ENCODE data around the gene ADARB1. TPM values are rescaled to one million over a fixed set of nuclear protein-coding genes. Genes with fewer than 3 reads are reported as not detected.
"Not testable (repeated sequence)": the region's sequence is repeated elsewhere in the genome, so short reads cannot be mapped to it uniquely, and the experiment has no call there.

Gene ADARB1, protein sequence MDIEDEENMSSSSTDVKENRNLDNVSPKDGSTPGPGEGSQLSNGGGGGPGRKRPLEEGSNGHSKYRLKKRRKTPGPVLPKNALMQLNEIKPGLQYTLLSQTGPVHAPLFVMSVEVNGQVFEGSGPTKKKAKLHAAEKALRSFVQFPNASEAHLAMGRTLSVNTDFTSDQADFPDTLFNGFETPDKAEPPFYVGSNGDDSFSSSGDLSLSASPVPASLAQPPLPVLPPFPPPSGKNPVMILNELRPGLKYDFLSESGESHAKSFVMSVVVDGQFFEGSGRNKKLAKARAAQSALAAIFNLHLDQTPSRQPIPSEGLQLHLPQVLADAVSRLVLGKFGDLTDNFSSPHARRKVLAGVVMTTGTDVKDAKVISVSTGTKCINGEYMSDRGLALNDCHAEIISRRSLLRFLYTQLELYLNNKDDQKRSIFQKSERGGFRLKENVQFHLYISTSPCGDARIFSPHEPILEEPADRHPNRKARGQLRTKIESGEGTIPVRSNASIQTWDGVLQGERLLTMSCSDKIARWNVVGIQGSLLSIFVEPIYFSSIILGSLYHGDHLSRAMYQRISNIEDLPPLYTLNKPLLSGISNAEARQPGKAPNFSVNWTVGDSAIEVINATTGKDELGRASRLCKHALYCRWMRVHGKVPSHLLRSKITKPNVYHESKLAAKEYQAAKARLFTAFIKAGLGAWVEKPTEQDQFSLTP
- polyA plus RNA-seq (ENCODE audit: insufficient read length in 4 of 4), result 10 to 100 TPM; 14.9 to 20.0 (median 18.4) TPM

DNA sequence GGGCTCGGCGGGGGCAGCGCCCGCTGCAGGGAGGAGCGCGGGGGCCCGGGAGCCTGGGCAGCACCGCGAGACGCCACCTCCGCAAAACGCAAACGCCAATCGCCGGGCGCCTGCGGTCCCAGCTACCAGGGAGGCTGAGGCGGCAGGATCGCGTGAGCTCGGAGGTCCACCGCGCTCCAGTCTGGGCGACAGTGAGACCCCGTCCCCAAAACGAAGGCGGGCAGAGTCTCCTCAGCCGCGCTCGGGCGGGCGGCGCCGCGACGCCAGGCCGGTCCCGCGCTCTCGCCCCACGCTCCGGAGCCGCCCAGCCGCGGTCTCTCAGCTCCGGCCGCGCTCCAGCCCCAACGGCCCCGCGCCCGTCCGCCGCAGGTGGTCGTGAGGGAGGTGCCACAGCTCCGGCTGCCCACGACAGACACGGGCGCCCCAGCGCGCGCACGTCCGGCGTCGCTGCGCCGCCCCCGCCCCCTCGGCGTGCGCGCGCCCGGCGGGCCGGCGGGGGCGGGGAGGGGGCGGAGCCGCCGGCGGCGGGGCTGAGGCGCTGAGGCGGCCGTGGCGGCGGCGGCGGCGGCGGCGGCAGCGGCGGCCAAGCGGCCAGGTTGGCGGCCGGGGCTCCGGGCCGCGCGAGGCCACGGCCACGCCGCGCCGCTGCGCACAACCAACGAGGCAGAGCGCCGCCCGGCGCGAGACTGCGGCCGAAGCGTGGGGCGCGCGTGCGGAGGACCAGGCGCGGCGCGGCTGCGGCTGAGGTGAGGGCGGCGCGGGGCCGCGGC, at the start of gene ADARB1:
Gene ADARB1 (plus strand): TSS at position 533 of the 770 bp plus-strand sequence. CDS start 97,077 bp downstream, outside the sequence.
- DNase-seq (ENCODE audit: low read depth in 4 of 4, low spot score in 2 of 4), result no peak

DNA sequence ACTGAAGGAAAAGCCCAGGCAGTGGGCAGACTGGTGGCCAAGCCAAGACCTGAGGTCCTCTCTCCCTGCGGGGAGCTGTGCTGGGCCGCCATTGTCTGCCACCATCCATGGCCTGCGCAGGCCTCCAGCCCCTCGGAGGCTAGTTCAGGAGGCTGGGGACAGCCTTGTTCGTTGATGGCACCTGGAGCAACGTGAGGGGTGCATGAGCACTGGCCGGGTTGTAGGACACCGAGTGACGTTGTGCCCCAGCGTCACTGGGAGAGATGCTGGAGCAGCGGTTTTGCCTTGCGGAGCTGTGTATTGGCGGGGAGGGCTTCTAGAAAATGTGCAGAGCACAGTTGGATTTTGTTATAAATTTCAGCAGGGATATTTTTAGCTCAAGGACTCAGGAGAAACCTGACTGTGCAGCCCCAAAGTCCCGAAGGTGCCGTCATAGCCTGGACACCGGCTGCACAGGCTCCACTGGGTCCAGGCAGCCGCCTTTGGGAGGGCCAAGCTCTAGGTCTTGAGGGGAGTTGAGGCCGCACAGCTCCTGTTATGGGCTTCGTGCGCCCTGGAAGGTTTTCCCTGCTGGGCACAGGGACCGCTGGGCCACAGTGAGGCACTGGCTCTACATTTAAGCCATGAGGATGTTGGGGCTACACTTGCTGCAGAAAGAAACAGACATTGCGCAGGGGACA, 48.2 kb upstream of the ADARB1 start:
- no peak for DNase-seq (ENCODE audit: low read depth in 4 of 4, low spot score in 2 of 4)

DNA sequence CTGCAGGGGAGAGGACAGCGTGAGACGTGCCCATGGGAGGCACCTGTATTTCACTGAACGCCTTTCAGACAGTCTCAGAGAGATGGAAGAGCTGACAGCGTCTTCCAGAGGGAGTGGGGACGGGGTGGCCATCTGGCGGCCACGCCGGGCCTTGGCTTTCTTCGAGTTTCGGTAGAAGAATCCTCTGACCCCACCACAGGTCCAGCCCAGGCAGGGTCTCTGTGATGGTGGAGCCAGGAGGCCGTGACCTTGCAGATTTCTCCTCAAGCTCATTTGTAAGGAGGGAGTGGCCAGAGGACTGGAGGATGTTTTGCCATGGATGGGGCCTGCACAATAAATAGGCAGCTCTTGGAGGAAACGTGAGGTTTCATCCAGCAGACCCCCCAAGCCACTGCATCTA, 47.6 kb upstream of the ADARB1 start:
- no peak for DNase-seq (ENCODE audit: low read depth in 4 of 4, low spot score in 2 of 4)

DNA sequence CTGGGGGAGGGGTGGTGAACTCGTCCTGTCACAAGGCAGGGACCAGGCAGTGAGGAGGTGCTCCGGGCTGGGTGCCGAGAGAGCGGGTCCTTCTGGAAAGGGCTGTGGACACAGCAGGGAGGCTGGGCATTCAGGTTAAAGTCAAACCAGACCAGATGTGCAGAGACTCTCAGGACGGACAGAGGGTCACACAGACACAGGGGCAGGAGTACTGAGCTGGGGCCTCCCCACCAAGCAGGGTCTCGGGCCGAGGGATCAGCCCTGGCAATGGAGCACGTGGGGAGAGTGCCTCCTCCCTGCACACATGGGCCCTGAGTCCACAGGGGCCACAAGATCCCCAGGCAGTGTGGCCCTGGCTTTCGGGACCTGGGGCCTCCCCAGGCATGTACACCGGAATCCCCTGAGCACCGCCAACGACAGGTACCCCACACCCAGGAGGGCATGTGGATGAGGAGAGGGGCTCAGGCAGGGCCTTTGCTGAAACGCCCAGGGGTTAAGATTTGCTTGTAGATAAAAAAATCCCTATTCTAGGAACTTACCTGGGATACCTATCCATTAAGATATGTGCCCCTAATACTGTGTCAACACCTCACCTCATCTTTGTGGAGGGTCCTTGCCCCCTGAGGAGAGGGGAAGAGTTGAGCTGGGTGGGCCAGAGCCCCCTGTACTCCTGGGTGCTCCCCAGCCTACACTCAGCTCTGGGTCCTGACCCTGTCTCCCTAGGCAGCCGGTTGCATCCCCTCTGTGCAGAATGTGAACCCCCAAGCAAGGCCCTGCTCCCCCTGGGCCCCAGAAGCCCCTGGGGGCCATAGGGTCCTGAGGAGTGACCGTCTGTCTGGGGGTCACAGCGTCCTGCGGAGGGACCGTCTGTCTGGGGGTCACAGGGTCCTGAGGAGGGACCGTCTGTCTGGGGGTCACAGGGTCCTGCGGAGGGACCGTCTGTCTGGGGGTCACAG, 46.9 kb upstream of the ADARB1 start:
- no peak for DNase-seq (ENCODE audit: low read depth in 4 of 4, low spot score in 2 of 4)

DNA sequence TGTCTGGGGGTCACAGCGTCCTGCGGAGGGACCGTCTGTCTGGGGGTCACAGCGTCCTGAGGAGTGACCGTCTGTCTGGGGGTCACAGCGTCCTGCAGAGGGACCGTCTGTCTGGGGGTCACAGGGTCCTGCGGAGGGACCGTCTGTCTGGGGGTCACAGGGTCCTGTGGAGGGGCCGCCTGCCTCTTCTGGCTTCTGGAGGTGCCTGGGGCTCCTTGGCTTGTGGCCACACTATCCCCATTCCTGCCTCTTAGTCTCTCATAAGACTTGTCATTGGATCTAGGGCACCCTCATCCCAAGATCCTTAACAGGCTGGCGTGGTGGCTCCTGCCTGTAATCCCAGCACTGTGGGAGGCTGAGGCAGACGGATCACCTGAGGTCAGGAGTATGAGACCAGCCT, 45.7 kb upstream of the ADARB1 start:
- DNase-seq (ENCODE audit: low read depth in 4 of 4, low spot score in 2 of 4), result not testable (repeated sequence)

DNA sequence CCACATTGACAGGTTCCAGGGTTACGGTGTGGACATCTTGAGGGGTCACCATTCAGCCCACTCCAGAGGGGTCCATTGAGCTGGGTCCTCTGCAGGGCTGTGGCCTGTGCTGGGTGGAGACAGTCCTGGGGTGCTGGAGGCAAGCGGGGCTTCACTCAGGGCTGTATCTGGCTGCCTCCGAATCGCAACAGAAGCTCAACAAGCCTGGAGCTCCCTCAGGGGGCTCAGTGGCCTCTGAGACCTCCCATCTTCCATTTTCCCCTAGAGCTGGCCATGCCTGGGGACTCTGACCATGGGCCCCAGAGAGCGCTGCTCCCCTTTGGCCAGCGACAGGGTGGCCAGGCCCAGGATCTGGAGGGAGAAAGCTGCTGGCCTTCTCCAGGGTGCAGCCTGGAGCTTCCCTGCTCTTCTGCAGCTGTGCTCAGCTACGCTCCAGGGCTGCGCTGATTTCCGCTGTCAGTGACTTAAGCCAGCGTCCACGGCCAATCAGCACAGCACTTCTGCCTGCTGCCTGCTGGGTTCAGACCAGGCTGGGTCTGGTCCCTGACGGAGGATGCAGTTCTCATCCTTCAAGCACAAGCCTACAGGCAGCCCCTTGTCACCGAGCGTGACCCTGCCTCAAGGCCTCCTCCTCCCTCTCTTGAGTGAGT, 45.0 kb upstream of the ADARB1 start:
- no peak for DNase-seq (ENCODE audit: low read depth in 4 of 4, low spot score in 2 of 4)

DNA sequence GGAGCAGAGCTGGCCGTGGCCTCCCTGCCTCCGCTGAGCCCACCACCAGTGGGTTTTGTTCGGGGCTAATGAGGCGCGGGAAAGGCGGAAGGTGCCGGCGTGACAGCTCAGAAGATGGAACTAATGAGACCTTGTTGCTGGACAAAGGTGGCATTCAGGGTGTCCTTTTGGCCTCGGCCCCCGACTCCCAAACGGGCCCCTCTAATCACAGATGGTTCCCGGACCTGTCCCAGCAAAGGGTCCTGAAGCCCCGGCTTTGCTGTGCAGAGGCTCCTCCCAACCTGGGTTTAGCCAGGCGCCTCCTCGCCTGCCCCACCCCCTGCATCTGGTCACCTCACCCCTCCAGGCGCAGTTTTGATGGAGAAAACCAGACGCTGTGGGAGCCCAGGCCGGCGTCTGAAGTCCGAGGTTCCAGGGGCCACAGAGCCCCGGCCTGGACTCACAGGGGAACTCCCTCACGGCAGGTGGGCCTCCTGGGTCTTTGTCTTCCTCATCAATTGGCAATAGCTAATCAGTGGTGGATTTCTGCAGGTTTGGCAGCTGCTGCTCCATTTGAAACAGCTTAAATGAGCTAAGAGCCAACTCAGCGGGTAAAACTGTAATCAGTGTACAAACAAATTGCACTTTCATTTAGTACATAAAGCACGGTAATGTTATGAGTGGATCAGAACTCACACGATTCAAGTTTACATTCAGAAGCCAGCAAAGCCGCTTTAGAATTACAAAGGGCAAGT, 44.3 kb upstream of the ADARB1 start:
- DNase-seq (ENCODE audit: low read depth in 4 of 4, low spot score in 2 of 4), result no peak

DNA sequence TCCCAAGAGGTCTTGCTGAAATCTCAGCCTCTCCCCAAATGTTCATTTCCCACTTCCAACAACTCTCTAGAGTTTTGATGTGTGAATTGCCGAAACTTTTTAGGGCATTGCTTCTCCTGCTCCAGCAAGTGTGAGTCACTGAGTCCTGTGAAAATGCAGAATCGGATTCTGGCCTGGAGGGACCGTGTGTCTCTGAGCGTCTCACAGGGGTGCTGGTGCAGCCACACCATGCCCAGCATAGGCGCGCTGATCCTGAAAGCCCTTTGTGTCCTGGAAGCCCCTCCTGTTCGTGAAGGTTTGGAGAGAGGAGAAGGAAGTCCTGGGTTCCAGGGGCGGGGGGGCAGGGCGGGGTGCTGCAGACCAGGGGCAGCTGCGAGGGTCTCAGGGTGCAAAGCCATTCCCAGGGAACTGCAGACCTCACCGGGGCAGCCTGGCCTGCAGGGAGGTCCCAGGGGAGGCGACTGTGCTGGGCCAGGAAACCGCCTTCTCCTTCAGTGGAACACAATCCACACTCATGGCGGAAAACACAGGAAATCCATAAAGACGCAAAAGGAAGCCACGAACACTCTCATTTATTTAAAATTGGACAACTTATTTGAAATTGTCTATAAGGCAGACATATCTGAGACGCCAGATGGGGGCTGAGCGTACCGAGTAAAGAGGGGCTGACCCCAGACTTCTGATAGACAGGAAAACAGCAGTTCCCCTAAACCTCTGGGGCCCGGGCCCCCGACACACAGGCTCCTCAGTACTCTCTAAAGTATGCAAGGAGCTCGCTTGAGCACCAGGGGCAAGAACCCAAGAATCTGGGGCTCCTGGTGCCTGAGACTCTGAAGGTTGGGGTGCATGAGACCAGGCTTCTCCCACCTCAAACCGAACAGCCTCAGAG, 43.5 kb upstream of the ADARB1 start:
- no peak for DNase-seq (ENCODE audit: low read depth in 4 of 4, low spot score in 2 of 4)

DNA sequence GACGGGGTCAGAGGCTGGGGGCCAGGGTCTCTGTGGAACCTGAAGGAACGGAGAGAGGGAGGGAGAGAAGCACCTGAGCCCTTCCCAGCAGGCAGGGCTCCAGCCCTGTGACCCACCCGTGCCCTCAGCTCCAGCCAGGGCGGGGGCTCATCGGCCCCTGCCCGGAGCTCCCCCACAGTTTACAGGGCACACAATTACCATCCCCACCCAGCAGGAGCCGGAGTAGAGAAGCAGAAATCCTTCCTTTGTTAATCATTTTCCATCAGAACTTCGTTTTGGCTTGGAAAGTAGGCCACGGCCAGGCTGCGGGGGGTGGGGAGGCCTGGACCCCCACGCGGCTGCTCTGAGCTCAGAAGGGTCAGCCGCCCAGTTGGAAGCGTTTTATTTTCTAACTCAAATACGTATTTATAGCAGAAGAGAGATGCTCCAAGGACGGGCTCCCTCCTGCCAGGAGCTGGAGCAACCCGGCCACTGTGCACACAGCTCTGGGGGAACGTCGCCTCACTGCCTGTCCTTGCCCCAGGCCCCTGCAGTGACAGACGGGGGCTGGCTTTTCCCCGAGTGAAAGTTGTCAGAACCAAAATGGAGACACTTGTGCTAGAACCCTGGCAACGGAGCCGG, 42.7 kb upstream of the ADARB1 start:
- DNase-seq (ENCODE audit: low read depth in 4 of 4, low spot score in 2 of 4), result no peak

DNA sequence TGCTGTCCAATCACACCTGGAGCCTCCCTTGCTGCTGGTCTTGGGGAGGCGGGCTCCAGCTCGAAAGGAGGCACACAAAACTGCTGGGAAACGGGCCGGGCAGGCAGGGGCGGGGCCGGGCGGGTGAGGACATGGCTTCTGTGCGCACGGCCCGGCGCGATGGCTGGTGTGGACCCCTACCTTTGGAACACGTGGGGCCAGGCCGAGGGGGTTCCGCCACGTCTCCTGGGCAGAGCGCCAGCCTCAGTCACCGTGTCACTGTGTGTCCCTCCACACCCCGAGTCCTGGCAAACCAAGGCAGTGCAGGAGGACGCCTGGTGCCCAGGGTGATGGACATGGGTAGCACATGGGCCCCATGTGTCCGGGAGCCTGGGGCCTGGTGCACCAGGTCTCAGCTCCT, 42.0 kb upstream of the ADARB1 start:
- no peak for DNase-seq (ENCODE audit: low read depth in 4 of 4, low spot score in 2 of 4)

DNA sequence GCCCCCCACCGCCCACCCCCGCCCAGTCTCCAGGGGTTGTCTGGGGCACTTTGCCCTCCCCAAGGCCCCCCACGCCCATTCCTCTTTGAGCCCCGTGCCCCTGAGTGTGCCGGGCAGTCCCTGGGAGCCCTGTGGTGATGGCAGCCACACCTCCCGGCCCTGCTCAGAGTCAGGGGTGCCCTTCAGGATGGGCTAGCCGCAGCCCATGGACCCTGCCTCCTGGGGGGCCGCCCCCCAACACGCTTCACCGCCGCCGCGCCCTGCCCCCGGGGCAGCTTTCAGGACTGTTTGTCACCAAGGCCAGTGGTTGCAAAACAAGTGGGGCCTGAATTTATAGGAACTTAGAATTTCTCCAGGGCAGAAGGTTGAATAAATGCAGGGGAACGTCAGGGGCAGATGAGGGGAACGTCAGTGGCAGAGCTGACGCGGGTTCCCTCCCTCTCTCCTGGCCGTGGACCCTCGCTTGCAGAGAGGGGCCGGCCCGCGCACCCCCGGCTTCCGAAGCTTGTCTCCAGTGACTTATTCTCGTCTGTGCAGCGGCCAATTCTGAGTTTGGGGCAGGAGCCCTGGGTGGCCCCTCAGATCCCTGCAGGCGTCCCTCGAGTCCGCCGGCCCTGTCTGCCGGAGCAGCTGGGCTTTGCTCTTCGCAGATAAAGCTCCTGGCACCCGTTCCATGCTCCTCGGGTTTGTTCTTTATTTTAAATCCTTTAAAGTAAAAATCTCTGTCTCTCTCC, 41.2 kb upstream of the ADARB1 start:
- no peak for DNase-seq (ENCODE audit: low read depth in 4 of 4, low spot score in 2 of 4)

DNA sequence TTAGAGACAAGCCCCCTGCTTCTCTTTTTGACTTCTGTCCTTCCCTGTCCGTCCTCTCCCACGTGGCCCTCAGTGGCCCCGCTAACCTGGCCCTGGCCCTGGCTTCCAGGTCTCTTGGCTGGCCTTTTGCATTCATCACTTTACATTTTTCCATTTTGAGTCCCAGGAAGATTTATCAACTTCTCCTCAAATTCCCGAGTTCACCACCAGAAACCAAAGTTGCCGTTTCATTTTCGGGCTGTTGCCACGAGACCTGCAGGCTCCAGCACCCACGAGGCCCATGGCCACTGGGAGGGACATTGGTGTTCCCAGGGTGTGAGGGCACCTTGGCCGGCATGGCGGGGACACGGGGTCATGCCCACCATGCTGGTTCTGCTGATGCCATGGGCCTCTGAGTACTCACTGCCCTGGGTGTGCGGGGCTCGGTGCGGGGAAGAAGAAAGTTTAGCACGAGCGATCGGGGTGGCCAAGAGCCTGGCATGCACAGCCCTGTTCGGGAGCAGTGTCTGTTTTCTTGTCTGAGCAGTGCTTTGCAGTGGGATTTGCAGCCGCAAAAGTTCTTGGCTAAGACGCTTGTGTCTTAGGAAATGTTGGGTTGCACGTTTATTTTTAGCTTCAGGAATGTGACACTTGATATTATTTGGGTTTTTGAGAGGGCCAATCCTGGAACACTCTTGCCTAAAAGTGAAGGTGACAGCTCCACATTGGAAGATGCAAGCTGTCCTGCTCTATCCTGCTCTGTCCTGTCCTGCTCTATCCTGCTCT, 40.4 kb upstream of the ADARB1 start:
- DNase-seq (ENCODE audit: low read depth in 4 of 4, low spot score in 2 of 4), result no peak

DNA sequence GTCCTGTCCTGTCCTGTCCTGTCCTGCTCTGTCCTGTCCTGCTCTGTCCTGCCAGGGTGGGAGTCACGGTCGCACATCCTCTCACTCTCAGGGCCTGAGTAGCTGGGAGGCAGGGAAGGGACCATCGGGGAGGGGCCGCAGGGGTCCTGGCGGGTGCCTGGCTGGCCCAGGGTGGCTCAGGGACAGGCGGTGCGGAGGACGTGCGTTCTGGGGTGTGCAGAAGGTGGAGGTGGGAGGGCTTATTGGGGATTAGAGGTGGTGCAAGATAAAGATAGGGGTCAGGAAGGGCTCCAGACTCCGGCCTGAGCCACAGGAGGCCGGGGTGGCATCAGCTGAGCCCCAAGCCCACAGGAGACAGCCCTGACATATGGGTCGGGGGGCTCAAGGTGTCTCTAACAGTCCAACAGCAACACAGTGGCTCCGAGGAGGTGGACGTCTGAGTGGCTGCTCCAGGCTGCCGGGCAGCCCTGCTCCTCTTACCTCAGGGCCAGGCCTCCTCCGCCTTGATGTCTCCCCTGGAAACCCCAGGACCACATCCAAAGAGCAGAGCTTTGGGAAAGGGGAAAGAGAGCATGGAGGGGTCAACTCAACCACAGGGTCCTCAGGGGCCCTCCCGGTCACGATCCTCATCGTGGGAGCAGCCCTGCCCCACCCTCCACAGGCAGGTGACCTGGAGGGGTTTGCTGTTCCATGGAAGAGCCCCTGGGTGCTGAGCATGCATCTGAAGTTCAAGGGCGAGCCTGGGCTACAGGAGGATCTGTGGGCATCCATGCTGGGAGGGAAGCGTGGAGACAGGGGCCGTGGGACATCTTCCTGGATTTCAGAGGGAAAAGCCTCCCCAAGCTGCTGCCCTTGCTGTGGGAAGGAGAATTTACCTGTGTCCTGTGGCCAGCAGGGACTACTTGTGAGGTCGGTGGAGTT, 39.6 kb upstream of the ADARB1 start:
- DNase-seq (ENCODE audit: low read depth in 4 of 4, low spot score in 2 of 4), result no peak

DNA sequence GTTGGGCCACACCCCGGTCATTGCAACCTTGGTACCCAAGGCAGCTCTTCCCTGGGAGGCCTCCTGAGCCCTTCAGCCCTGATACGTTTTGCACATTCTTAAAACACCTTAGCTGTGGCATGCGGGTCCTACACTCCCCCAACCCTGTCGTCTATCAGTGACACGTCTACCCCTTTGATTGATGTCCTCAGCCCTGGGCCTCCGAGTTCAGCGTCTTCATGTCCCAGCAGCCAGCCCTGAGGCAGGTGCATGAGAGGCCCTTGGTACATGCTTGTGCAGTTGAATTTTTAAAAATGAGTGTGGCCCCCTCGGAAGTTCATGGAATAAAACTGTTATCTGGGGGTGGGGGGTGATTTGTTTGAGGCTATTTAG, 38.9 kb upstream of the ADARB1 start:
- DNase-seq (ENCODE audit: low read depth in 4 of 4, low spot score in 2 of 4), result no peak

DNA sequence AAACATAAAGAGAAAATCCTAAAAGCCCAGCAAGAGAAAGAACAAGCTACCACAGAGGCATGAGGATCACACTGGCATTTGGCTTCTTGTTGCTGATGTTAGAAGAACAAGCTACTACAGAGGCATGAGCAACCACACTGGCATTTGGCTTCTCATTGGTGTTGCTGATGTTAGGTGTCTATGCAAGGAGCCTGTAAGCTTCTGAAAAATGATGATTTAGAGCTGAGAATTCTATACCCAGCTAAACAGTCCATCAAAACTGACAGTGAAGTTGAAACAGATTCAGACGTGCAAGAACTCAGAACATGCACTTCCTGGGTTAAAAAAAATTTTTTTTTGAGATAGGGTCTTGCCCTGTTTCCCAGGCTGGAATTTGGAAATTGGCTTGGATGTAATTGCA, 37.8 kb upstream of the ADARB1 start:
- no peak for DNase-seq (ENCODE audit: low read depth in 4 of 4, low spot score in 2 of 4)
